GM21723 (cell line): ENCODE data around the gene CSH1.
A peak's percentile ranks its signal among the peaks of the same experiment; 100 is the strongest.
"Not testable (repeated sequence)": the region's sequence is repeated elsewhere in the genome, so short reads cannot be mapped to it uniquely, and the experiment has no call there.

Source experiments
- ATAC-seq: cut with Tn5 transposase; IDR thresholded peaks from one replicate; pipeline ENCODE4 v1.9.1; 2021; ENCODE audit warnings: mild to moderate bottlenecking, moderate library complexity; ENCODE audit not compliant: unreplicated experiment

The CSH1 gene

DNA sequence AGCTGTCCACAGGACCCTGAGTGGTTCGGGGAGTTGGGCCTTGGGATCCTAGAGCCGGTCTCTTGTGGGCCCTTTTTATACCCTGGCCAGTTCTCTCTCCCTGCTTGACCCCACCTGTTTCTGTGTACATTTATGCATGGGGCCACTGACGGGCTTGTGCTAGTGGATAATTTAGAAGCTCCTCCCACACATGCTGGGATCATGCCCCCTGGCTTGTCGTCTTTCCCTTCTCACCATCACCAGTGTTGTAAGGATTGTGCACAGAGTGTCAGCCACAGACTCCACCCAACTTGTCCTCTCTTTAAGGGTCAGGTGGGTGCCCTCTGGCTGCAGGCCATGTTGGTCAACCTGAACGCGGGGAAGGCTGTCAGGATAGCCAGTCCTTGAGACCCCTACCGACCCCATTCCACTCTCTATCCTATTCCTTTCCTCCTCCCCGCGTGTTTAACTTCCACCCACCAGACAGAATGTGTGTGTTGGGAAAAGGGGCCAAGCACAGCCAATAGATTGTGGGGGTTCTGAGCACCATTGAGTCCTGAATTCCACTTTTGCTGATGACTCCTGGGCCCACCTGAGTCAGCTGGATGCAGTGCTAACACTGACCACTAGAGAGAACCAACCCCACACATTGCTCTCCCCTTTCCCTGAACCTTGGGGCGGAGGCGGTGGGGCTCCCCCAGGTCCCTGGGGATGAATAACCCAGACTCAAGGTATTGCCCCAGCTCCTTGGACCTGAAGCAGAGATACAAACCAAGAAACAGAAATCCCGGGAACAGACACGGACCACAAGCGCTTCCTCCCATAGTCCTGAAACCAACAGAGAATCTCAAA lies at the start of gene CSH1:
Gene CSH1 (minus strand): TSS at position 51 of the 831 bp plus-strand sequence. CDS start 63 bp downstream, outside the sequence.
- ATAC-seq: not testable (repeated sequence)

DNA sequence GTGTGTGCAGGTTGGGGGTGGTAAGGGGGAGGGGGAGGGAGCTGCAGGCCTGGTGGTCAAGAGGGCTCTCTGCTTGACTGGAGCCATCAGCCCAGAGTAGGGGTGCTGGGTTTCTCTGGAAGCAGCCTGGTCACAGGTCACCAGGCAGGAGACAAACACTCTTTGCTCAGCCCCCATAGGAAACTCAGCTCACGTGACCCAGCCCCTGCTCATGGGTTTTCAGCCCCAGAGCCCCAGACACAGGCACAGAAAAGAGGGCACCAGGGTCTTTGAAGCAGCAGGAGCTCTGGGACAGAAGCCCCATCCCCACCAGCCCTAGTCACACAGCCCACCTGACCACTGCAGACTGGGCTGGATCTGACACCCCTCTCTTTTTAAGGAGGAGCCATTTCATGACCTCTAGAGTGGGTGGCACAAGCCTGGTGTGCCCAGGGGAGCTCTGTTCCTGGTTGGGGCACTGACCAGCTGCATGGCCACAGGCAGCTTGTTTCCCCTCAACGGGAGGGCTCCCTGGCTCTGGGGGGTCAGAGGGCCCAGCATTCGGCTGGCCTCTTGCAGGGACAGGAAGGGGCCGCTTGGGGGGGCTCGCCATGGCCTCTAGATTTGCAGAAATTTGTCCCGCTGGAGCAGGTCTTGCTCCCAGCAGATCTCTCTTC lies 49.5 kb upstream of the CSH1 start:
- ATAC-seq: peak; percentile 36

DNA sequence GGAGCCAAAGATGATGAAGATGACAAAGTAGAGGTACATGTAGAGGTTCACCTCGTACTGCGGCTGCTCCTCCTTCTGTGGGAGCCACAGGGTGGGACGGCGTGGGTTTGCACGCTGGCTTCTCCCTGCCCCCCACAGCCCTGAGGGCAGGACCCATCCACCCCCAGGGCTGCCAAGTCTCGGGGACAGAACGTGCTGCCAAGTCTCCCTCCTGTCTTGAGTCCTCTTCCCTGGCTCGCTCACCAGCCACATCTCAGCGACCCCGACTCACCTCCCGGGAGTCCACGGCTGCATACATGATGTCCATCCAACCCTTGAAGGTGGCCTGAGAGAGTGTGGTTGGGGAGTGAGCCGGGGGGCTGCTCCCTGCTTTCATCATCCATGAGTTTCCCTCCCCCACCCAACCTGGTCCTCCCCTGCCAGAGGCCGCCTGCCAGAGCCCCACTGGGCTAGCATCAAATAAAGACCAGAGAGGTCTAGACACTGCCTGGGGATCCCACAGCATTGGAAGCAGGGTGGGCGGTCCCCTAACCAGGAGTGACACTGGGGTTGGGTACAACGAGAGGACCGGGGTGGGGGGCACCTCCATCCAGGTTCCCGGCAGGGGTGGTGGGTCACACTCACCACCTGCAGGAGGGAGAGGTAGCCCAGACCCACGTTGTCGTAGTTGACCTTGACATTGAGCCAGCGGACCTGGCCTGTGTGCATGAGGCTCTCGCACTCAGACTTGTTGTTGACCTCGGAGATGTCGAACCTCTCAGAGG lies 48.5 kb upstream of the CSH1 start:
- no peak for ATAC-seq

DNA sequence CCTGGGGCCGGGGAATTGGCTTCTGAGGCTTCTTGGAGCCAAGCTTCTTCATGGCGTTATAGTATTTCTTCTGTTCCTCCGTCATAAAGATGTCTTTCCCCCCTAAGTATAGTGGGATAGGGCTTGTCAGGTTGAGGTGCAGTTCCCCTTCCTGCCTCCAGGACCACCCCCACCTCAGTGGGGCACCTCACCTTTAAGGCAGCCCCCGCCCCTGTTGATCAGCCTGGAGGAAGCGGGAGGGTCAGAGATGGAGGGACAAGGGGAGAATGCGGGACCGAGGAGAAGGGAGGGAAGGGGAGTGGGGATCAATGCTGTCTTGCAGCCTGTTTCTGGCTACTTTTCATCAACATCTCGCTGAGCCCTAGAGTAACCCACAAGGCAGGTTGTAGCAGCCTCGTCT lies 47.4 kb upstream of the CSH1 start:
- no peak for ATAC-seq

DNA sequence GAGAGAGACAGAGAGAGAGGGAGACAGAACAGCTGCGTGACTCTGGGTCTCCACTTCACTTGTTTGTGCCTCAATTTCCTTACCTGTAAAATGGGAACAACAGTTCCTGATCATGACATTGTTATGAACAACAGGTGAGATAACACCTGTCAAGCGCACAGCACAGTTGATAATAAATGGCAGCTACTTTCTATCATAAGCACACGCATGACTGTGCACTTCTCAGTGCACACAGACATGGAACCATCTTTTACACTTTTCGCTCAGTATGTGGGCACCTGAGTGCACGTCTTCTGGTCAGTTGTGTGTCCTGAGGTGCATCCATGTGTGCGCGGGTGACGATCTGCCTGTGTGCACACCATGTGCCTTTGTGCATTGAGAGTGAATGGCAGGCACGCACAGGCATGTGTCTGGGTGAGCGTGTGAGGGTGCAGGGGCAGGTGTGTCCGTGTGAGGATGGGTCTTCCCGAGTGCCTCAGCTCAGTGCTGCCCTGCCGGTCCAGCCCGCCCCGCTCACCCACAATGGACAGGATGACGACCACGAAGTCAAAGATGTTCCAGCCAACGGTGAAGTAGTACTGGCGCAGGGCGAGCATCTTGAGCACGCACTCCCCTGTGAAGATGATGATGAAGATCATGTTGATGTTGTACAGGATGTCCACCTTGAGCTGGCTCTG lies 46.1 kb upstream of the CSH1 start:
- no peak for ATAC-seq

DNA sequence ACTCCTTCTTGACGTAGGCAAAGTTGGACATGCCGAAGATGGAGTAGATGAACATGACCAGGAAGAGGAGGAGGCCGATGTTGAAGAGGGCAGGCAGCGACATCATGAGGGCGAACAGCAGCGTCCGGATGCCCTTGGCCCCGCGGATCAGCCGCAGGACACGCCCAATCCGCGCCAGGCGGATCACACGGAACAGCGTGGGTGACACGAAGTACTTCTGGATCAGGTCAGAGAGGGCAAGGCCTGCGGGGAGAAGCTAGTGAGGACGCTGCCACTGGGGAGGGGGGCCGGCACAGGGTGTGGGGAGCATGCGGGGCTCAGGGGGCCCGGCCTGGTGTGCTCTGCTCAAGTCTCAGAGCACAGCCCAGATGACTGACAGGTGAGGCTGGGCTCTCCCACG lies 45.4 kb upstream of the CSH1 start:
- no peak for ATAC-seq

DNA sequence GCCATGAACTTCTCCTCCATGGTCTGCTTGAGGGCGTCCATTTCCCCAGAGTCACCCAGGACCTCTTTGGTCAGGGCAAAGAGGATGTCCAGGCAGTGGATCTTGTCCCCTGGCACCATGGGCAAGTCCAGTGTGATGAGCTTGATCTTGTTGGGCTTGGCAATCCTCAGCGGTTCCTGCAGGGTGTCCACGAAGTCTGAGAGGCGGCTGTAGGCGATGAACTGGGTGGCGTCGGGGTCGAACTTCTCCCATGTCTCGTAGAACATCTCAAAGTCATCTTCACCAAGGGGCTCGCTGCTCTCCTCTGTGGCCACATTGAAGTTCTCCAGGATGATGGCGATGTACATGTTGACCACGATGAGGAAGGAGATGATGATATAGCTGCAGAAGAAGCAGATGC lies 44.8 kb upstream of the CSH1 start:
- ATAC-seq: no peak

DNA sequence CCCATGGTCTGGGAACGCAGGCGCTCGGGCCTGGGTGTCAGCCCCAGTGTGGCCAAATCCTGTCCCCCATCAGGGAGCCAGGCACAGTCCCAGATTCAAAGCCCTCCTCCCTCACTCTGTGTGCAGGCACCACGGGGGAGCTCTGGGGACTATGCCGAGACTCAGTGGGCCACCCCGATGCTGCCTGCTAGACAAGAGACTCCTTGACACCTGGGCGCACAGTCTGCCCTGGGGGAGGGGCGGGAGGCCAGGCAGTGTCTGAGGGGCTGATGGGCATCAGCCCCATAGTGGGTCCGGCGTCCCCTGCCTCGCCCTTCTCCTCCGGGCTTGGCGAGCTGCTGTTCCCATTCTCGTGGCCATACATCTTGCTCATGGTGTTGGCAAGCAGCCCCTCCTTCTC lies 44.2 kb upstream of the CSH1 start:
- no peak for ATAC-seq

DNA sequence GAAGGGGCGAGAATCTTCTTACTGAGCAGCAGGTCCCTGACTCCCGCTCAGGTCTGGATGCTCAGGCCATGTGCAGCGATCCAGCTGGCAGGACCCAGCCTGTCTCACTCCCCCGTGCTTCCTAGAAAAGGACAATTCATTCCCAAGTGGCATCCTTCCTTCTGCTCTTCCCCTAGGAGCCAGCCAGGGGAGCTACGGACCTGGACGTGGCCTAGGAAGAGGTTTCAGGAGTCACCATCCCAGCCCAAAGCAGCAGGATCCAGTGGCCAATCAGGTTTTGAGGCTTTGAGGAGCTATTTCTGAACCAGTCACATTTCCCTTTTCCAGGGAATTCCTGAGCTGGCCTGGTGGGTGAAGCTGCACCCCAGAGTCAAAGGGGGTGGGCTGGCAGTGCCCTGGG lies 43.5 kb upstream of the CSH1 start:
- no peak for ATAC-seq

DNA sequence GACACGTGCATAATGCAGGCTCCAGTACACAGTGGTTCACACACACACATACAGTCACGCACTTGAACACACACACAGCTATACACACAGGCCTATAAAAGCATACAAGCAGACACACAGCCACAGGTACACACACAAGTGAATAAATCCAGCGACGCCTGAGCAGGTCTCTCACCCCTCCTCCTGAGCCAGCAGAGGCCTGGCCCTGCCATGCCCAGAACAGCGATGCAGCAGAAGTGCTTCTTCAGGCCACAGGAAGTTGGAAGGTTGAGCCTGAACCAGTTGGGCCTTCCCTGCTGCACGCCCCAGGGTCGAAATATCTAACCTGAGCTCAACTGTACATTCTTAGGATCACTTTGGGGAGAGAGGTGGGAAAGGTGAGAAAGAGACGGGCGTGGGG lies 43.0 kb upstream of the CSH1 start:
- ATAC-seq: no peak

DNA sequence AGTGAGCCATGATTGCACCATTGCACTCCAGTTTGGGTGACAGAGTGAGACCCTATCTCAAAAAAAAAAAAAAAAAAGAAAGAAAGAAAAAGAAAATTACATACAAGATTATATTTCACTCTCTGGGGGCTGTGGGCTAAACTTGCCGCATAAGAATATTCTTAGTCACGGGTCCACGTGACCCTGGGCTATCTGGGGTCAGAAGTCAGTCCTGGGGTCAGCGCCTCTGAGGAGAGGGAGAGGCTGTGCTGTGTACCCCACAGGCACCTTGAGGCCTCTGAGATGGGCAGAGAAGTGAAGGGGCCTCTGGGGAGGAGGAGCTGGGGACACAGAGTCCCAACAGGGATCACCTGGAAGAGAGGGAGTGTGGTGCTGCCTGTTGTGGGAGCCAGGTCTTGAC lies 41.5 kb upstream of the CSH1 start:
- ATAC-seq: no peak

DNA sequence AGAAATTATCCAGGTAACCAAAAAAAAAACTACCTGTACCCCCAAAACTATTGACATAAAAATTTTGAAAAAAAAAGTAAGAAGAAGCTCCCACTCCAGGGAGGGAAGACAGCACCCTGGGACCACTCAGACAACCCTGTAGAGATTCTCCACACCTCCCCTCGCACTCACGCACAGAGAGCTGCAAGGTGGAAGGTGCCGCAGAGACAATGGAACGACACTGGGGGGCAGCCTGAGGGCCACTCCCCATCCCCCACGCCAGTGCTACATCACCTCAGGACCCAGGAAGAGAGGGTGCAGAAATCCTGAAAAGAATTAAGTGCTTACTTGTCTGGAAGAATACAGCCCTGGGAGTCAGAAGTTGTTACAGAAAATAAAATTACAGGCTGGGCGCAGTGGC lies 40.9 kb upstream of the CSH1 start:
- ATAC-seq: no peak

DNA sequence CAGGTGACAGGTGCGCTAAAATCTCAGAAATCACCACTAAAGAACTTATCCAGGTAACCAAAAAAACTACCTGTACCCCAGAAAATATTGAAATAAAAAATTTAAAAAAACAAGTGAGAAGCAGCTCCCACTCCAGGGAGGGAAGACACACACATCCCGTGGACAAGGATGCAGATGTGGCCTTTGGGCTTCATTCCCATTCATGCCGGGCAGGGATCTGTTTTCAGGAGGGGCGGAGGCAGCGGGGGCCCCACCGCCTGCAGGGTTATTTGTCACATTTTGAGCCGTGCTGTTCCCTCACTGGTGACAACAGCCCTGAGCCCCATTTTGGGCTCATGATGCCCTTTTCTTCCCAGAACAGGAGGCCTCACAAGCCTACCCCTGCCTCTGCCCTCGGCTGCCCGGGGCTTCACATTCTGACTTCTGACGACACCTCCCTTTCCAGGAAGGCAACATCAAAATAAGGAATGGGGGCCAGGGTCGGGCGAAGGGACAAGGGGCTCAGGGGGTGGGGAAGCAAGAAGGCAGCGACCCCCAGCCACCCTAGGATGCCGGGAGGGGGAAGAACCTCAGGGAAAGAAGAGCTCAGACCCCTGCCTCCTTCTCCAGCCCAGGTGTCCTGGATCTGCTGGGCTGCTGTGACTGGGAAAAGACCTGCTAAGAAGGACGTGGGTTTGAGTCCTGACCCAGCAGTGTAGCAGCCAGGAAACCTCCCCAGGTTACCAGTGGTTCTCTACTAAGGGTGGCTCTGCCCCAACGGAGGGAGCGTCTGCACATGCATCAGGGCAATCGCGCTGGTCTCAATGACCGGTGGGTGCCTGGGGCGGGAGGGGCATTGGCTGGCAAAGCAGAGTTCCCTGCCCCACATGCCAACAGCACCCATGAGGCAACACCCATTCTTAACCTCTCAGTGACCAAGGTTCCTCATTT lies 38.1 kb upstream of the CSH1 start:
- ATAC-seq: no peak

DNA sequence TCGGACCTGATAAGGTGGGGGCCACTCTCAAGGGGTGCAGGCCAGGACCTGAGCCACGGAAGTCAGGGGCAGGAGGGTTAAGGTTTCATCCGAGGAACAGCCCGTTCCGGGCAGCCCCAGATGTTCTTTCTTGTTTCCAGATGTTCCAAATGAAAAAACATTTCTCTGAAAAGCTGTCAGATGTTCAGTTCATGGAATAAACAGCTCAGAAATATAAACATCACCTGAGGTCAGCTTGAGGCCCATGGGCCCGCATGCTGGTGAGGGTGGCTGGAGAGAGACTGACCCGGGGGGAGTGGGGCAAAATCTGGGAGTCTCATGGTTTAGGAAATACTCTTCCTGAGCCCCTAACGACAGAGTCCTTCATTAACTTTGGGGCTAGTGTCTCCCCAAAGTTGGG lies 37.2 kb upstream of the CSH1 start:
- no peak for ATAC-seq

DNA sequence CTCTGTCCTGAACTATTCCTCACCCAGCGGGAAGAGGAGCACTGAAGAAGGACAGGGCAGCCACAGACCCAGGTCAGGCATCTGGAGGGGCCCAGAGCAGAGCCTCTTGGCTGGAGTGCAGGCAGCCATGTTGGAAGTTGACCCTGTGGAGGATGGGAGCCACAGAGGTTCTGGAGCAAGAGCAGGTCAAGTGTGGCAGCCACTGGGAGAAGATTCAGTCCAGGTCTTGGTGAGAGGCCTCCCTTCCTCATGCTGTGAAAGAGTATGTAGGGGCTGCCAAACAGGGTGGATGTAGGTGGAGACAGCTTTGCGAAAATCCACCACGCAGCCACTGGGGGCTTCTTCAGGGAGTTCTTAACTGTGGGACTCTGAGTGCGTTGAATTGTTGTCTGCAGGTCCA lies 36.3 kb upstream of the CSH1 start:
- peak; percentile 27 for ATAC-seq

DNA sequence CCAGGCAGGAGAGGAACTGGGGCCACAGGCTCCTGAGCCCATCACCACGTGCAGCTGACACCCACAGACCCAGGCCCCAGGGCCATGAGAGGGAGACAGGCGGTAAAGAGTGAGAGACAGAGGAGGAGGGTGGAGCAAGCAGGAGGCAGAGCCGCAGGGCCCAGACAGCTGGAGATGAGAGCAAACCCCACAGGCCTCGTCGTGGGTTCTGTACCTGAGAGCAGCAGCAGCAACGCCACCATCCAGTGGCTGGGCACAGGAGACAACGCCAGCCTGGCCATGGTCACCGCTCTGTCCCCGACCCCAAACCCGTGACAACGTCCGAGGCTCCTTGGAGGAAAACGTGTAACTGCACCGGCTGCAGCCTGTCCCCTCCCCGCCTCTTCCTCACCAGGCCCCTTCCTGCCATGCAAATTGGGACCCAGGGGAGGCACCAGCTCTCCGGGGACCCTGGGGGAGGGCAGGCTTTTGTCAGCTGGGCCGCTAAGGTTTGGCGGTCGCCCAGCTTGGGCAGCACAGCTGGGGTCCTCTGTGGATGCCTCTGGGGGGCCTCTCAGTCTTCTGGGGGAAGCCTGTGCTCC lies 35.7 kb upstream of the CSH1 start, which contains the start of gene CD79B:
Gene CD79B (minus strand): TSS at position 351 of the 581 bp plus-strand sequence. CDS start 70 bp downstream, at position 281.
- peak; percentile 82 for ATAC-seq

DNA sequence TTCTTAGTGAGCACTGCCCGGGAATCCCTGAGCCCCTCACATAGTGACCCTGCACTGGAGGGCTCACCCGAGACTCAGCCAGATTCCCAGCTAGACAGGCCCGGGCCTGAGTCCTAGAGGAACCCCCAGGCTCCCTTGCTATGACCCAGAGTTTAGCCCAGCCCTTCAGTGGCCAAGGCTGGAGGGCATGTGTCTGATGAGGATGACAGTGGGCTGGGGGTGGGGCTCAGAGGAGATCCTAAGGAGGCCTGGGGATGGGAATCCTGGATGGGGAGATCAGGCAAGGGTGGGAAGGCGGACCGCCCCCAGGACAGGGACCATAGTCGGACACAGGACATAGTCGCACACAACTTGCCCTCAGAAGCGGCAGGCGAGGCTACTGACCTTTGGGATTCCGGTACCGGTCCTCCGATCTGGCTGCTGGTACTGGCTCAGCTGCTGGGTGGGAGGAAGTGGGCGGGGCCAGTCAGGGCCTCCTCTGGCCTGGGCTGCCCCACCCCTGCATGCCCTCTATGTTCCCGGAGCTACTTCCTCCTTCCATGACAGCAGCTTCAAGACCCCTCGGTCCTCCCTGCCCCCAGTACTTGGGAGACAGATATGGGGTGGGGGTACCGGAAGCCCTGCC lies 34.7 kb upstream of the CSH1 start:
- ATAC-seq: peak; percentile 42

DNA sequence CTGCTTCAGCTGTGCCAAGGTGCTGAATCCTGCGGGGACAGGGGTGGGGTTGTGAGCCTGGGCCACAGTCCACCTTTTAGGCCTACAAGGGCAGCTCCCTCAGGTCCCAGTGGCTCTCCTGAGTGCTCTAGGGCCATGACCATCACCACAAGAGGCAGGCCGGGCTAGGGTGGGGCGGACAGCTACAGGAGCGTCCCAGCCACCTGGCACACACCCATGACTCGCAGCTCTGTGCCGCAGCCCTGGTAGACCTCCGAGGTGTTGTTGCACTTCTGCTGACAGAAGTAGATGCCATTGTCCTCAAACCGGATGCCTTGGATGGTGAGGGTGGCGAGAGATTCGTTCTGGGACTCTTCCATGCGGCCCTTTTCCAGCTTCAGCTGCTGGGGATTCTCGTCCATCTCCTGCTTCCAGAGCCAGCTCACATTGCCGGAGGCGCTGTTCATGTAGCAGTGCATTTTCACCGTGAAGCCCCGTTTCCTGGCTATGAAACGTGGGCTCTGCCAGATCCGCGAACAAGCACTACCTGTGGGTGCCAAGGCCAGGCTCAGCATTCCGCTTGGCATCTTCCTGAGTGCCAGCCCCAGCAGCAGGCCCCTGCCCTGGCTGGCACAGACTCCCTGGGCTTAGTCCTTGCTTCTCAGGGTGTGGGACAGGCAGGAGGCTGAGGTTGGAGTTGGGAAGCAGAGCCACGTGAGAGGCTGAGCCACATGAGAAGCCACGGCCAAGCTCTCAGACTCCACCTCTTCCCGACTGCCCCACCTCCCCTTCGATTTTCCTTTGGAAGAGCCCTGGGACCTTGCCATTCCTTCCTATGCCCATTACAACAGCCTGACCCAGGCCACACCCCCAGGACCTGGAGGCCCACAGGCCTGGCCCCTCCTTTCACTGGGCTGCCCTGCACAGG lies 33.7 kb upstream of the CSH1 start:
- no peak for ATAC-seq
